BE2C (cell line): ENCODE data around the gene MED10.

Experiments used
- DNase-seq: peaks from one replicate; pipeline ENCODE4 v3.0.0-alpha.2; 2020
- H3K27me3 ChIP-seq: fragments of 250-450 bp; sonication (Bioruptor Pico); 2 replicates; pipeline ENCODE4 v1.5.1; 2020; ENCODE audit warnings: mild to moderate bottlenecking
- H3K36me3 ChIP-seq: fragments of 250-450 bp; sonication (Bioruptor Pico); 2 replicates; pipeline ENCODE4 v1.5.1; 2020; ENCODE audit warnings: mild to moderate bottlenecking
- H3K4me1 ChIP-seq: fragments of 250-450 bp; sonication (Bioruptor Pico); 2 replicates; pipeline ENCODE4 v1.5.1; 2020
- H3K4me3 ChIP-seq: 2 replicates; pipeline ENCODE4 v1.5.1; 2011; ENCODE audit warnings: low read depth, low read length
- H3K9me3 ChIP-seq: fragments of 250-450 bp; sonication (Bioruptor Pico); 2 replicates; pipeline ENCODE4 v1.5.1; 2020
- TF ChIP-seq, protein P1 (sequence below): IDR thresholded peaks from 2 replicates; pipeline ENCODE4 v1.5.1; 2012; ENCODE audit warnings: mild to moderate bottlenecking, low read depth, low read length

MED10 gene

DNA sequence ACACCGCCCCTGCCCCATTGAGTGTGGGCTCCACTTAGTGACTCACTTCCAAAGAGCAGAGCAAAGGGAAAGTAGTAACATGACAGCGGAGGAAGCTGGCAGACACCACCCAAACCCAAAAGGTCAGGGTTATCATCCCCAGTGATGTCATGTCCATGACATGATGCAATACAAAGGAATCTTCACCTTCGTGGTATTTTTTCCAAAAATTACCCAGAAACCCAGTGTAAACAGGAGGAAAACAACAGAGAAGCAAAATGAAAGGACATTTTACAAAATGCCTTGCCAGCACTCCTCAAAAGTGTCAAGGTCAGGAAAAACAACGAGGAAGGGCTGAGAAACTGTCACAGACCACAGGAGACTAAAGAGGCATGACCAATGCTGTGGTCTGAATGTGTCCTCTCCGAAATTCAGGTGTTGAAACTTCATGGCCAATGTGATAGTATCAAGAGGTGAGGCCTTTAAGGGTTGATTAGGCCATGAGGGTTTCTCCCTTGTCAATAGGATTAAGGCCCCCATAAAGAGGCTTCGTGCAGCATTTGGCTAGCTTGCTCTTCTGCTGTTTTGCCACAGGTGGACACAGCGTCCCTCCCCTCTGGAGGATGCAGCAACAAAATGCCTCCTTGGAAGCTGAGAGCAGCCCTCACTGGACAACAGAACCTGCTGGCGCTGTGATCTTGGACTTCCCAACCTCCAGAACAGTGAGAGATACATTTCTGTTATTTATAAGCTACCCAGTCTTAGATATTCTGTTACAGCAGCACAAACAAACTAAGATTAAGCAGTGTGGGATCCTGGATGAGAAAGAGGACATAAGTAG lies 30.5 kb upstream of the MED10 start:
- no peaks in the 10 kb centered on the region for H3K36me3 ChIP-seq
- TF ChIP-seq, protein P1, sequence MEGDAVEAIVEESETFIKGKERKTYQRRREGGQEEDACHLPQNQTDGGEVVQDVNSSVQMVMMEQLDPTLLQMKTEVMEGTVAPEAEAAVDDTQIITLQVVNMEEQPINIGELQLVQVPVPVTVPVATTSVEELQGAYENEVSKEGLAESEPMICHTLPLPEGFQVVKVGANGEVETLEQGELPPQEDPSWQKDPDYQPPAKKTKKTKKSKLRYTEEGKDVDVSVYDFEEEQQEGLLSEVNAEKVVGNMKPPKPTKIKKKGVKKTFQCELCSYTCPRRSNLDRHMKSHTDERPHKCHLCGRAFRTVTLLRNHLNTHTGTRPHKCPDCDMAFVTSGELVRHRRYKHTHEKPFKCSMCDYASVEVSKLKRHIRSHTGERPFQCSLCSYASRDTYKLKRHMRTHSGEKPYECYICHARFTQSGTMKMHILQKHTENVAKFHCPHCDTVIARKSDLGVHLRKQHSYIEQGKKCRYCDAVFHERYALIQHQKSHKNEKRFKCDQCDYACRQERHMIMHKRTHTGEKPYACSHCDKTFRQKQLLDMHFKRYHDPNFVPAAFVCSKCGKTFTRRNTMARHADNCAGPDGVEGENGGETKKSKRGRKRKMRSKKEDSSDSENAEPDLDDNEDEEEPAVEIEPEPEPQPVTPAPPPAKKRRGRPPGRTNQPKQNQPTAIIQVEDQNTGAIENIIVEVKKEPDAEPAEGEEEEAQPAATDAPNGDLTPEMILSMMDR: no peak
- H3K9me3 ChIP-seq: no peaks in the 10 kb centered on the region
- no peak for DNase-seq
- no peak overlapping the region for H3K4me3 ChIP-seq
- H3K27me3 ChIP-seq: 0 out of 2 replicates have a peak, but pooled peaks cover 6% of the 10 kb centered on the region
- no peaks in the 10 kb centered on the region for H3K4me1 ChIP-seq

DNA sequence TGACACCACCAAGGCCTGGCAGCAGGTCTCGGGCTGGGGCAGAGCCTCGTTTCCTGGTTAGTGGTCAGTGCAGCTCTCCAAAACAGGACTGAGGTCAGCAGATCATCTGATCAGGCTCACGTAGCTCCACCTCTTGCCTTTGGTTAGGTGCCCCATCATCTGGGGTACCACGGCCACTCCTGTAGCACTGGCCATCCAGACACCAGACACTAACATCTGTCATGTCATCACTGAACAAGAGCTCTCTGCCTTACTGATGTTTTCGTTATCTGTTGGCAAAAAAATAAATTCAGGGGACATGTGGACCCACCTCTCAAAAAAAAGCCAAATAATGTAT lies 29.9 kb upstream of the MED10 start:
- Histone ChIP-seq H3K36me3 (no peaks in the 10 kb centered on the region), H3K4me1 (no peaks in the 10 kb centered on the region), H3K9me3 (no peaks in the 10 kb centered on the region), H3K4me3 (no peak overlapping the region), H3K27me3 (0 out of 2 replicates have a peak, but pooled peaks cover 6% of the 10 kb centered on the region)
- no peak for DNase-seq
- TF ChIP-seq, protein P1: no peak

DNA sequence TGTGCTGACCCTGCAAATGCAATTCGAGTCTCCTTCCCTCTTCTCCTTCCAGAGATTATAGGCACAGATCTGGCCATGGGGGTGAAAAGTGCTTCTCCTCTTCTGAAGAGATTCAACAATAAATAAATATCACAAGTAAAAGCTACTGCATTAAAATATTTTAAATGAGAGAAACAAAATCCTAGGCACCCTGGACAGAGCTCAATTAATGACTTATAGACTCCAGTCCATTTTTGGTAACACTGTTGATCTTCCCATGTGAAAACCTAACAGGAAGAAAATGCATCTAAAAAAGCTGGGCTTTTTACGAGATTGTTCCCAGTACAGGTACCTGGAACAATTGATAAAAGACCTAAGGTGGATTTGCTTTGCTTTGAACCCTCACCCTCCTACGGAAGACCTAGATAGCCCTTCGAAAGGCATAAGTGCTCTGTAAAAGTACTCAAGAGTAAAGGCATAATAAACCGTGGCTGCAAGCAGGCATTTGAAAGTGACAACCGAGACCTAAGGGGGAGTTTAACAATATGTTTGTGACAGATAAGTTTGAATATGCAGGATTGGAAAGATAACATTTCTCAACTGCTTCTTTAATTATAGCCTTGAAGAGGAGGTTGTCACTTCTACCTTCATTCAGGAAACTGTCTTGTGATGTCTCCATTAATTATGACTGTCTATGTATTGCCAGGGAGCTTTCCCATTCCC lies 29.4 kb upstream of the MED10 start:
- Histone ChIP-seq H3K27me3 (0 out of 2 replicates have a peak, but pooled peaks cover 2% of the 10 kb centered on the region), H3K9me3 (no peaks in the 10 kb centered on the region), H3K36me3 (no peaks in the 10 kb centered on the region), H3K4me3 (no peak overlapping the region), H3K4me1 (no peaks in the 10 kb centered on the region)
- DNase-seq: no peak
- TF ChIP-seq, protein P1: no peak

DNA sequence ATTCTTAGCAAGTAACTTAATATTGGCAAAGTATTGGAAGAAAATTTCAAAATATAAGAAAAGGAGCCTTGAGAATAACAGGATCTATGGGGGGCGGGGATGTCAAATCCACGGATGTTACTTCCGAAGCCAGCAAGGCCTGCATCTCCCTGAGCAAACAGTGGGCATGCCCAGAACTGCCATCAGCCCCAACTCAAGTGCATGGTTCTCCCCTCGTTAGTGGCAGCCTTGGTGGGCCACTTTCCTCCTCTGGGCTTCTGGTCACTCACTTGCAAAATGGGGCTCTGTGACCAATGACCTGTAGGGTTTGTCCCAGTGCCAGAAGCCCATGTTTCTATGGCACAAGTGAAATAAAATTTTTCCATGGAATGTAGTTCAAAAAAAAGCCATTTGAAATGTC lies 27.2 kb upstream of the MED10 start:
- TF ChIP-seq, protein P1: no peak
- H3K4me3 ChIP-seq: no peak overlapping the region

DNA sequence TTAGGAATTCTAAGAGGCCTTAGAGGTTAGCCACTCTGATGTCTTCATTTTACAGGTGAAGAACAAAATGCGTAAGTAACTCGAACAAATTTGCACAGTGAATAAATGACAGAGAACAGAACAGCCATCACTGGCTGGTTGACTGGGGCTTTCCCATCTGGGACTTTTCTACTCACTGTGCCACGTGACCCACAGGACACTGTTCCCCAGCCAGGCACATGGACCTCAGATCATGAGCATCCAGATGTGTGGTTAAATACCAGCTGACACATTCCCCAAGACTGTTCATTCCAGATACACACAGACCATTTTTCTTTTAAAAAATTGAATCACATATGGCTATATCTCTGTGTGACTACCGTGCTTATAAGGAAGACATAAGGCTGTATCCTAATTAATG lies 25.8 kb upstream of the MED10 start:
- Histone ChIP-seq H3K4me1 (no peaks in the 10 kb centered on the region), H3K4me3 (no peak overlapping the region), H3K9me3 (no peaks in the 10 kb centered on the region), H3K36me3 (no peaks in the 10 kb centered on the region), H3K27me3 (no peaks in the 10 kb centered on the region)
- TF ChIP-seq, protein P1: no peak
- DNase-seq: no peak

More for the DNA sequence above, 27.2 kb upstream of the MED10 start:
- Histone ChIP-seq H3K4me1 (no peaks in the 10 kb centered on the region), H3K36me3 (no peaks in the 10 kb centered on the region), H3K27me3 (no peaks in the 10 kb centered on the region), H3K9me3 (no peaks in the 10 kb centered on the region)
- DNase-seq: no peak

DNA sequence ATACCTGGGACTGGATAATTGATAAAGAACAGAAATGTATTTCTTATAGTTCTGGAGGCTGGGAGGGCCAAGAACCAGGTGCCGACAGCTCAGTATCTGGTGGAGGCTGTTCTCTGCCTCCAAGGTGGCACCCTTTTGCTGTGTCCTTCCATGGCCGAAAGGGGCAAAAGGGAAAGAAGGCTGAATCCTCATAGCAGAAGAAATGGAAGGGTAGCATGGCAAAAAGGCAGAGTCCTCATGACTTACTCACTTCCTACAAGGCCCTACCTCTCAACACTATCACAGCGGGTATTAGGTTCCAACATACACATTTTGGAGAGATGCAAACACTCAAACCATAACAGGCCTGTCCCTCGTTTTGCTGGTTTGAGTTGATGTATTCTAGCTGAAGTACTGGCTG lies 25.1 kb upstream of the MED10 start:
- no peaks in the 10 kb centered on the region for H3K4me1 ChIP-seq
- H3K9me3 ChIP-seq: no peaks in the 10 kb centered on the region
- no peaks in the 10 kb centered on the region for H3K36me3 ChIP-seq
- no peak overlapping the region for H3K4me3 ChIP-seq
- DNase-seq: no peak
- H3K27me3 ChIP-seq: no peaks in the 10 kb centered on the region
- TF ChIP-seq, protein P1: no peak
